IMR-90 (cell line): ENCODE results near the gene LRRC56.

ENCODE experiments used
- CHD1 ChIP-seq: IDR thresholded peaks from 2 replicates; pipeline ENCODE4 v1.6.1; 2012; ENCODE audit warnings: low read depth, low read length, improper control_type of control experiment
- MXI1 ChIP-seq: IDR thresholded peaks from 2 replicates; pipeline ENCODE4 v1.6.1; 2012; ENCODE audit warnings: low read depth, mild to moderate bottlenecking, low read length, moderate library complexity, borderline replicate concordance
- POLR2A ChIP-seq: IDR thresholded peaks from 2 replicates; pipeline ENCODE4 v1.6.1; 2012; ENCODE audit warnings: mild to moderate bottlenecking, low read depth, low read length
- RFX5 ChIP-seq: IDR thresholded peaks from 2 replicates; pipeline ENCODE4 v1.8.0; 2012; ENCODE audit warnings: low read depth, mild to moderate bottlenecking, low read length, moderate library complexity
- SMC3 ChIP-seq: fragments of 150-350 bp; IDR thresholded peaks from 2 replicates; pipeline ENCODE4 v1.6.1; 2016; ENCODE audit warnings: low read depth, mild to moderate bottlenecking, antibody characterized with exemption, low read length, moderate library complexity
- TF ChIP-seq, protein P1 (sequence below): conservative IDR thresholded peaks from 2 replicates; pipeline ENCODE4 v1.5.1; 2012; ENCODE audit warnings: mild to moderate bottlenecking, low read depth, low read length, improper control_type of control experiment

DNA sequence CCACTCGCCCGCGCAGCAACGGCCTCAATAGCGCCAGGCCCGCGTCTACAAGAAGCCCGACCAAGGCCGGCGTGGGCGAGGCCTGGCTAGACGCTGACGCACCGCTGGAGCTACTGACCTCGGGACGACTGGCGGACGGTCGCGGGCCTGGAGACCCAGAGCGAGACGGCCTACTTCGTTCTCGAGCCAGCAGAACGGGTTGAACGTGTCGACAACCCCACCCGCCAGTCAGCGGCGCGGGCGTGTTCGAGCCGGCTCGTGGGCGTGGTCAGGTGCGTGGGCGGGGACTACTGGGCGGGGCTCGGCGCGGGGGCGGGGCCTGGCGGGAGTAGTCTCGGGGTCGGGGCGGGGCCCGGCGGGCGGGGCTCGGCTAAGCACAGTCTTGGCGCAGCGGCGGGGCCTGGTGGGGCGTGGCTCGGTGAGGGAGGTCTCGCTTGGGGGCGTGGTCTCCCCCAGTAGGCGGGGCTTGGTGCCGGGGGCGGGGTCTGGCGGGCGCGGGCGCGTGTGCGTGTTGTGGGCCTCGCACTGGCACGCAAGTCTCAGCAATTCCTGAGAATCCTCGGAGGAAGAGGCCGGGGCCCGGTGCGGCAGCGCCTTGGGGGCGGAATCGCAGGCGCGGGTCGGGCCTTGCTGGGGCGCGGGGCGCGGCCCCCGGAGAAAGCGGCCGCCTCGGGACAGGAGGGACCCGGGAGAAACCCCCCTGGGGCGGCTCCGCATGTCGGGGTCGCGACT is 30.2 kb upstream of the LRRC56 start, which contains the start of gene RNH1:
- TF ChIP-seq, protein P1, sequence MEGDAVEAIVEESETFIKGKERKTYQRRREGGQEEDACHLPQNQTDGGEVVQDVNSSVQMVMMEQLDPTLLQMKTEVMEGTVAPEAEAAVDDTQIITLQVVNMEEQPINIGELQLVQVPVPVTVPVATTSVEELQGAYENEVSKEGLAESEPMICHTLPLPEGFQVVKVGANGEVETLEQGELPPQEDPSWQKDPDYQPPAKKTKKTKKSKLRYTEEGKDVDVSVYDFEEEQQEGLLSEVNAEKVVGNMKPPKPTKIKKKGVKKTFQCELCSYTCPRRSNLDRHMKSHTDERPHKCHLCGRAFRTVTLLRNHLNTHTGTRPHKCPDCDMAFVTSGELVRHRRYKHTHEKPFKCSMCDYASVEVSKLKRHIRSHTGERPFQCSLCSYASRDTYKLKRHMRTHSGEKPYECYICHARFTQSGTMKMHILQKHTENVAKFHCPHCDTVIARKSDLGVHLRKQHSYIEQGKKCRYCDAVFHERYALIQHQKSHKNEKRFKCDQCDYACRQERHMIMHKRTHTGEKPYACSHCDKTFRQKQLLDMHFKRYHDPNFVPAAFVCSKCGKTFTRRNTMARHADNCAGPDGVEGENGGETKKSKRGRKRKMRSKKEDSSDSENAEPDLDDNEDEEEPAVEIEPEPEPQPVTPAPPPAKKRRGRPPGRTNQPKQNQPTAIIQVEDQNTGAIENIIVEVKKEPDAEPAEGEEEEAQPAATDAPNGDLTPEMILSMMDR, result no peak
- peak; percentile 85 for TF ChIP-seq POLR2A
- no peak for TF ChIP-seq SMC3
- no peak; the same call in 1 of the 2 replicates for TF ChIP-seq MXI1
- TF ChIP-seq RFX5, result no peak
- TF ChIP-seq CHD1, result no peak; the same call in 1 of the 2 replicates
